GM13977 (cell line): ENCODE measurements around the gene PKN3.

Source experiments
- DNase-seq: peaks from one replicate; pipeline ENCODE4 v3.0.0; 2012; ENCODE audit warnings: low spot score
- in situ Hi-C: fragments of 300-500 bp; cut with MboI; formaldehyde crosslinking; loops from one replicate; pipeline ENCODE4 v1.12.0; 2022; ENCODE audit warnings: low sequenced_read_pairs, low pct_unique_long_range_greater_than_20kb, mixed read lengths, inconsistent platforms; ENCODE audit not compliant: unreplicated experiment
- TF ChIP-seq, protein P1 (sequence below): IDR thresholded peaks from 2 replicates; pipeline ENCODE4 v1.5.1; 2012; ENCODE audit warnings: mild to moderate bottlenecking, control low read depth; ENCODE audit not compliant: insufficient read depth; ENCODE audit errors: extremely low read depth, missing control alignments

Gene PKN3

GRCh38 chr9:128747241-128747640 is 44.9 kb downstream of the PKN3 start:
- DNase-seq, result no peak
- in situ Hi-C loops, result no loop called here
- TF ChIP-seq, protein P1, sequence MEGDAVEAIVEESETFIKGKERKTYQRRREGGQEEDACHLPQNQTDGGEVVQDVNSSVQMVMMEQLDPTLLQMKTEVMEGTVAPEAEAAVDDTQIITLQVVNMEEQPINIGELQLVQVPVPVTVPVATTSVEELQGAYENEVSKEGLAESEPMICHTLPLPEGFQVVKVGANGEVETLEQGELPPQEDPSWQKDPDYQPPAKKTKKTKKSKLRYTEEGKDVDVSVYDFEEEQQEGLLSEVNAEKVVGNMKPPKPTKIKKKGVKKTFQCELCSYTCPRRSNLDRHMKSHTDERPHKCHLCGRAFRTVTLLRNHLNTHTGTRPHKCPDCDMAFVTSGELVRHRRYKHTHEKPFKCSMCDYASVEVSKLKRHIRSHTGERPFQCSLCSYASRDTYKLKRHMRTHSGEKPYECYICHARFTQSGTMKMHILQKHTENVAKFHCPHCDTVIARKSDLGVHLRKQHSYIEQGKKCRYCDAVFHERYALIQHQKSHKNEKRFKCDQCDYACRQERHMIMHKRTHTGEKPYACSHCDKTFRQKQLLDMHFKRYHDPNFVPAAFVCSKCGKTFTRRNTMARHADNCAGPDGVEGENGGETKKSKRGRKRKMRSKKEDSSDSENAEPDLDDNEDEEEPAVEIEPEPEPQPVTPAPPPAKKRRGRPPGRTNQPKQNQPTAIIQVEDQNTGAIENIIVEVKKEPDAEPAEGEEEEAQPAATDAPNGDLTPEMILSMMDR, result no peak

- in situ Hi-C loops, result no loop called here
- TF ChIP-seq, protein P1, result no peak
Observed at GRCh38 chr9:128750926-128751595, 48.8 kb downstream of the PKN3 start.

GRCh38 chr9:128753627-128754026 is 51.3 kb downstream of the PKN3 start:
- TF ChIP-seq, protein P1, result no peak
- in situ Hi-C loops, result no loop called here
- no peak for DNase-seq

More at GRCh38 chr9:128750926-128751595, 48.8 kb downstream of the PKN3 start:
- DNase-seq, result no peak

DNA sequence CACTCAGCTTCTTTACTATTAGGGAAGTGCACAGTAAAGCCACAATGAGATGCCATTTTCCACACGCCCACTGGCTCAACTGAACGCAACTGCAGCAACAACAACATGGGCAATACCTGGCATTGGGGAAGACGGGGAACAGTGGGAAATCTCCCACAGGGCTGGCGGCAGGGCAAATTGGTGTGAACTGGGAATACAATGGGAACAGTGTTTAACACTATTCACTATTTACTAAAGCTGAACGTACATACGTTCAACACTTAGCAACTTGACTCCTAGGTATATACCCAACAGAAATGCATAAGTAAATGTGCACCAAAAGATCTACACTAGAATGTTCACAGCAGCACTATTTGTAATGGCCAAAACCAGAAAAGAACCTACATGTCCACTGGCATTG is 55.3 kb downstream of the PKN3 start:
- DNase-seq, result no peak
- in situ Hi-C loops, result no loop called here

DNA sequence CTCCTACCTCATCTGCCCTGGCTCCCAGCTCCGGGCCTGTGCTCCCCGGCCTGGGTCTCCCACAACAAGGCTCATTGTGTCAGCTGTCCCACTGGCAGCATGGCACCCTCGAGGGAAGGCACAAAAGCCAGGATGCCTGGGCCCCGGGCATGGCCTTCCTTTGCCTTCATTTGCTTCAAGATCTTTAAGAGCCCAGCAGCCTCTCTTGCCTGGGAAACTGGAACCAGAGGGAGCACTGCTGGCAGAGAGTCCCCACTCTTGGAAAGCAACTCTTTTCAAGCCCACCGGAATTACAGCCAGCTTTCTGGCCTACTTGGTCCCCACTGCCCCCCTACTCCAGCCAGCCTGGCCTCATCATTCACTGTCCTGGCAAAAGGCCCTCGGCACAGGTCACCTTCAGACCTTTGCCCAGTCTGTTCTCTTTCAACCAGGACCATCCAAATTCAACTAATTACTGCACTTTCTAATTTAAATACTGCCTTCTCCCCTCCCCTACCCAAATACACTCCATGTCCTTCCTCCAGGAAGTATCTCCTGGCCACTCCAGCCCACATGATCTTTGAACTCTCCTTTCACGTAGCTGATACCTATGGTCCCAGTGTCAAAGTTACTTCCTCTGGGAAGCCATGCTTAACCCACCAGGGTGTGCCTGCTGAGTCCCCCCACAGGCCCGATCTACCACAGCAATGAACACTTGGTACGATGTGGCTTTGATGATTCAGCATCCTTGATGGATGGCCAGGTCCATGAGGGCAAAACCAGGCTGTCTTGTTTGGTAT is 60.6 kb downstream of the PKN3 start:
- DNase-seq, result no peak
- in situ Hi-C loops, result no loop called here
- TF ChIP-seq, protein P1, result no peak

More for the DNA sequence above, 55.3 kb downstream of the PKN3 start:
- TF ChIP-seq, protein P1, result no peak

GRCh38 chr9:128764361-128764760 is 62.1 kb downstream of the PKN3 start:
- no peak for DNase-seq
- in situ Hi-C loops, result no loop called here
- TF ChIP-seq, protein P1, result no peak
